HG02759 (cell line): ENCODE measurements around the gene RTN4RL1.
A peak's percentile ranks its signal among the peaks of the same experiment; 100 is the strongest.

Experiments used
- ATAC-seq: cut with Tn5 transposase; IDR thresholded peaks from one replicate; pipeline ENCODE4 v1.9.1; 2021; ENCODE audit warnings: mild to moderate bottlenecking, moderate library complexity; ENCODE audit not compliant: unreplicated experiment

The RTN4RL1 gene, protein sequence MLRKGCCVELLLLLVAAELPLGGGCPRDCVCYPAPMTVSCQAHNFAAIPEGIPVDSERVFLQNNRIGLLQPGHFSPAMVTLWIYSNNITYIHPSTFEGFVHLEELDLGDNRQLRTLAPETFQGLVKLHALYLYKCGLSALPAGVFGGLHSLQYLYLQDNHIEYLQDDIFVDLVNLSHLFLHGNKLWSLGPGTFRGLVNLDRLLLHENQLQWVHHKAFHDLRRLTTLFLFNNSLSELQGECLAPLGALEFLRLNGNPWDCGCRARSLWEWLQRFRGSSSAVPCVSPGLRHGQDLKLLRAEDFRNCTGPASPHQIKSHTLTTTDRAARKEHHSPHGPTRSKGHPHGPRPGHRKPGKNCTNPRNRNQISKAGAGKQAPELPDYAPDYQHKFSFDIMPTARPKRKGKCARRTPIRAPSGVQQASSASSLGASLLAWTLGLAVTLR

DNA sequence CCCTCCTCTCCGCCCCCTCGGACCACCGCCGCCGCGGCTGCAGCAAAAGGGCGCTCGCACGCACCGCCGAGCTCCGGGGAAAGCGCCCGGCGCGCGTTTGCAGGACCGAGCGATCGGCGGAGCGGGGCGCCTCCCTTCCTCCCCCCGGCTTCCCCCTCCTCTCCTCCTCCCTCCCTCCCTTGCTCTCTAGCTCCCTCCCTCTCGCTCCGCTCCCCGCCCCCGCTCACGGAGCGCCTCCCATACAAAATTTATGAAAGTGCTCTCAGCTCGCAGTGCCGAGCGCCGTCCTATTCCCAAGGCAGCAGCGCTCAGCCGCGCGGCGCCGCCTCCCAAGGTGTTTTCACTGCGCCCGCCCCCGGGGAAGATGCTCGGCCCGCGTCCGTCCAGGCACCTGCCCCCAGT, at the start of gene RTN4RL1:
TSS of gene RTN4RL1 (minus strand) at position 115 of the 402 bp plus-strand sequence. CDS start 469 bp downstream, outside the sequence.
- no peak for ATAC-seq

DNA sequence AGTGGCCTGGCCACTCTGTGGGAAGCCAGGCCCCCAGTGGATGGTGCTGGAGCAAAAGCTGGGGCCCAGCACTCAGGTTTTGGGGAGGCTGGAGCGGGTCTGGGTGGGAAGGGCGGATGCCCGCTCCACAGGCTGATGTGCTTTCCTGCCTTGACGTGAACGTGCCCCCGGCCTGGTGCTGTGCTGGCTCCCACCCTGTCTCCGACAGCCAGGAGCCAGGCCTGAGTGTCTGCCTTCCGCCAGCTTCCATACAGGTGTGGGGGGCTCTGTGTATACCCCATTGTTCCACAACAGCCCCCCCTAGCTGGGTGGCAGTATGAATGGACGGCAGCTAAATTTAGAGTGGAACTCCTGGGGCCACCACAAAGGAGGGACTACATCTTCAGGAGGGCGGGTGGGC, 49.8 kb upstream of the RTN4RL1 start:
- ATAC-seq, result no peak

DNA sequence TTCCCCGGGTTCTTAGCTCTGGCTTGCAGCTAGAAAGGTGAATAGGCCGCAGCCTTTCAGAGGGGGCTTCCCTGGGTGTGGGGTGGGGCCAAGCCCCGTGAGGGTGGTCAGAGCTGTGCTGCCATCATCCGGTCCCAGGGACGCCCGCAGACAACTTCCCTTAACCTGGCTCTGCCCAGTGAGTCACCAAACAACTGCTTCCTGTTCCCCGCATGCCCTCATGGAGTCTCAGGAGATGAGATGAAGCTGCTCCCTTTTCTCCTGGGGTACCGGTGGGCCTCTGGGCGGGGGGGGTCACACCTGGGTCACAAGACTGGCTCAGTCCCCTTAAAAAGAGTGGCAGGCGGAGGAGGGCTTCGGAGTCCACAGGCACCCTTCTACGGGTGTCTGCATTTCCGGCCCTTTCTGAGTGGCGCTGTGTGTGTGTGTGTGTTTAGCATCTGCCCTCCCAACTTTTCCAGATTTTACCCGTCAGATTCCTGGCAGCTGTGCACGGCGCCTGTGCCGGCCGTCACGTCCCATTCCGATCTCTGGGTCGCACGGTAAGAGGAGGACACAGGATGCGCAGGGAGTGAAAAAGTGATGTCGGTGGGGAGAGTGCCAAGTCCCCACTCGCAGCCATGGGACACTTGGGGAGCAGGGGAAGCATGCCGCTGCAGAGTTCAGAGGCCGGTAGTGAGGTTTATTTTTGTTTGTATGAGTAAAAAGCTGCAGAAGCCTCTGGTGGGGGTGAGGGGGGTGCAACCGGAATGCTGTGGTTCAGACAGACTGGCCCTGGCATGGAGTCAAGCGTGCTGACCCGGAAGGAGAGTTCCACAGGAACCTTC, 46.5 kb upstream of the RTN4RL1 start:
- no peak for ATAC-seq

DNA sequence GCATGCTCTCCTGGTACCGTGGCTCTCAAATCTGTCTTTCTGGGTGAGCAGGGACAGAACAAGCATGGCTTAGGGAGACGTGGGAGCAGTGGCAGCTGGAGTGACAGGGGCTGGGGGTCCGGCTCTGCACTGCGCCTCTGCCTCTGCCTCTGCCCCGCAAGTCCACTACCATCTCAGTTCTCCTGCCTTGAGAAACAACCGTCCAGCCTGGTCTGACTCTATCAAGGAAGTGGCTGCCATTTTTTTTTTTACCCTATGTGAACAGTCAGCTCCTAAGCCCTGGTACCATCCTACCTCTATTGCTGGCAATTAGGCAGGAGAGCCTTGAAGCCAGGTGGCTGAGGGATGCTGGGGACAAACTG, 45.9 kb upstream of the RTN4RL1 start:
- ATAC-seq, result no peak

DNA sequence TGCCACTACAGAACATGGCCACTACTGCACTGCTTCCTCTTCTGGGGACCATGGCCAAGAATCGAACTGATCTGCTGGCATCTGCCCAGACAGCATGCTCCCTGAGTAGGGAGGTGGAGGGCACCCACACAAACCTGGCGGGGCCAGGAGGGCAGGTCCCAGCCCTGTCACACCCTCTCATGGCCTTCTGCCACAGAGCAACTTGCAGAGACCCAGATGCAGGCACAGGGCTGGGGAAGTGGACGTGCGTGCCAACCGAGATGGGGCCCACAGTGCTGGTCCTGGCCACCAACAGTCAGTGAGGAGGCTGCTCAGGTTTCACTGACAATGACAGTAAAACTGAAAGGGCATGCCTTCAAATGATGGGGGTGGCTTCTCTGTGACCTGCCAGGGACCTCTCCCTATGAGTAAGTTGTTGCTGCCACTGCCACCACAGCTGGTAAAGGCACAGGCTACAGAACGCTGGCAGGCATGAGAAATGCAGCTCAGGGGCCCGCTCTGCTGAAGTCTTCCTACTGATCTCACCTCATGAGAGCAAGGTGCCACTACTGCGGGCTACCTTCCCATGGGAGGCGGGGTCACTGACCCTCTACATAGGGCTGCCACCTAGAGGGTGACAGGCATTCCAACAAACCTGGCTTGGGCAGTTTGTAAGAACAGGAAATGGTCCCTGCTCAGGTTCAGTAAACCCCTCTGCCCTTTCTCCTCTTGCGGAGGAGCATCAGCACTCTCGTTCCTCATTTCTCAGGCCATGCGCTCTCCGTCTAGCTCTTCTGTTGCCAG, 45.3 kb upstream of the RTN4RL1 start:
- peak; percentile 84 for ATAC-seq

DNA sequence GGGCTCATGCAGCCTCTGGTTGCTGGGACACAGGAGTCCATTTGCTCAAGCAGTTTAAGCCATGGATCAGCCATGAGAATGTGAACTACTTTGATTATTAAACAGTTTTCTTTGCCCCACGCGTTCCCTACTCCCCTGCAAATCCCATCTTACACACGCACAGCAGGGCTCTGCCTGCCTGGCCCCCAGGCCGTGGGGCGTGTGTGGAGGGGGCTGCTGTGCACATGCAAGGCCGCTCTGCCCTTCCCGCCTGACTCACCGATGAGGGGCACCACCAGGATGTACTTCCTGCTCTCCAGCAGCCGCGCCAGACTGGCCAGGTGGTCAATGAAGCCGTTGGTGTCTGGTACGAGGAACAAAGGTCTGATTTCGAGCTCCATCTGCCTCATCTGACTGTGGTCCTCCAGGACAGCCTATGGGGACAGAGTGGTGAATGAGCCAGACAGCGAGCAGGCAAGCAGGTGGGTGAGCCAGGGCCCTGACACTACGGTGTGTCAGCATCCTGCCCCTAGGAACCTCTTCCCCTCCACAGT, 43.5 kb upstream of the RTN4RL1 start:
- ATAC-seq, result no peak

DNA sequence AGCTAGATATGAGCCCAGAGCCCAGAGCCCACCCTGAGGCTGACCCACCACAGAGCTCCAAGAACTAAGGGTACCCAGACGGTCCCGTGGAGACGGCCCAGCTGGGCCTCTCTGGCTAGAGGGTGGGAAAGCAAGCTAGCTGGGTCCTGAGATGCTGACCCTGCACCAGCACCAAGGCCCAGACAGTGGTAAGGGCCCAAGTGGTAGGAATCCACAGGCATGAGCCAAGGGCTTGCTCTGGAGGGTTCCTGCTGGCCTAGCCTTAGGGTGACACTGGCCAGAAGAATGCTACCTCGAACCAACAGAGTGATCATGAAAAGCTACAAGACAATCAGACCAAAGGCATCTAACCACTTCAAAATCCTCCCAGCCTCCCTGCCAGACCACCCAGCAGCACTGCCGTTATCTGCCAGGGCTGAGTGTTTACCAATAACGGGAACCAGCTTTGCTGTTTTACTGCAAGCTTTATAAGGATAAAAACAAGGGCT, 42.9 kb upstream of the RTN4RL1 start:
- ATAC-seq, result no peak

DNA sequence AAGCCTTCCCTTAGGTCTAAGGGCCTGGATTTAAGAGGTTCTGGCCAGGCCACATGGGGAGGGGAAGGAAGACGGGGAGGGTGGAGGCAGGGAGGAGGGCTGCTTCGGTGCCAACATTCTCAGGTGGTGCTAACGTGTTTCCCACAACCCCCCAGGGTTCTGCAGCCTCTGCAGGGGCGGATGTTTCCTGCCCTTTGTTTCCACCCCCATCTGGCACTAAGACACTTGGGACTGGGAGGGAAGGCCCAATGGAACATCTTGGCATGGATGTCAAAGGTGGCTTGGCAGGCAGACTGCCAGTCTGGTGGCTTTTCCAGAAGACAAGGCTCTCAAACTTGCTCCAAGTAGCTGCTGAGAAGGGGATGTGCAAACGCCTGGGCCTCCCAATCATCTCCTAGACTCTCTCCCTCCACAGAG, 42.5 kb upstream of the RTN4RL1 start:
- ATAC-seq, result no peak

DNA sequence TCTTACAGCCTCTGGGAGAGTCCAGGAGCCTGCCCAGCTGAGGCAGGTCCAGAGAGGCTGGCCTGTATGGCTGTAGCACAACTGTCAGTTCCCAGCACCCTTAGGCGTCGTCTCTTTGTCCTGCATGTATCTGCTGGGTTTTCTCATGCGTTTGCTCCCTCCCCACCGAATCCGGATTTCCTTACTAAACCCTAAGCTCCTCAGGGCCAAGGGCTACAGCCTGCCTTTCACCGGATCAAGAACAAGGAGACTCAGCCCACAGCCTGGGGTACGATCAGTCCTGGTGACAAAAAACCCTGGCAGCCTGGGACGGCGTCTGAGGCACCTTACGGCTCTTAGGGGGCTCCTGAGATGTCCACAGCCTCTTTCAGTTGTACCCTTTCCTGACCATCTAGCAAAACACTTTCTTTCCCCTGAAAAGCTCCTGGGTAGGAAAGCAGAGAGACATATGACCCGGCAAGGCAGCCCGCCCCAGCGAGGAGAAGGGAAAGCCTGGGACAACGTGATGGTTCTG, 42.0 kb upstream of the RTN4RL1 start:
- no peak for ATAC-seq

DNA sequence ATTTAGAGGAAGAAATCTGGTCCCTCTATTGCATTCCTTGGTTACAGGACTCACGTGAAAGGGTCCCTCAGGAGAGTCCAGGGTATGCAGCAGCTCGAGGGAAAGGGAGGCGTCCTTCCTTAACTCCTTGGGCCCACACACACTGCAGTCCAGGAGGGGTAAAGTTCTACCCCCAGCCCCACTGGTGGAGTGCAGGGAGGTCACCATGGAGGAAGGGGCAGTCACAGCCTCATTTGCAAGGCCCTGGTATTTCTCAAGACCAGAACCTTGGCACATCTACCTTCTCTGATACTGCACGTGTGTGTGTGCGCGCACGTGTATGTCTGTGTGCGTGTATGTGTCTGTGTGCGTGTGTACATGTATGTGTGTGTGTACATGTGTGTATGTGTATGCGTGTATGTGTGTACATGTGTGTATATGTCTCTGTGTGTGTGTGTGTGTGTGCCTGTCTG, 40.8 kb upstream of the RTN4RL1 start:
- no peak for ATAC-seq

DNA sequence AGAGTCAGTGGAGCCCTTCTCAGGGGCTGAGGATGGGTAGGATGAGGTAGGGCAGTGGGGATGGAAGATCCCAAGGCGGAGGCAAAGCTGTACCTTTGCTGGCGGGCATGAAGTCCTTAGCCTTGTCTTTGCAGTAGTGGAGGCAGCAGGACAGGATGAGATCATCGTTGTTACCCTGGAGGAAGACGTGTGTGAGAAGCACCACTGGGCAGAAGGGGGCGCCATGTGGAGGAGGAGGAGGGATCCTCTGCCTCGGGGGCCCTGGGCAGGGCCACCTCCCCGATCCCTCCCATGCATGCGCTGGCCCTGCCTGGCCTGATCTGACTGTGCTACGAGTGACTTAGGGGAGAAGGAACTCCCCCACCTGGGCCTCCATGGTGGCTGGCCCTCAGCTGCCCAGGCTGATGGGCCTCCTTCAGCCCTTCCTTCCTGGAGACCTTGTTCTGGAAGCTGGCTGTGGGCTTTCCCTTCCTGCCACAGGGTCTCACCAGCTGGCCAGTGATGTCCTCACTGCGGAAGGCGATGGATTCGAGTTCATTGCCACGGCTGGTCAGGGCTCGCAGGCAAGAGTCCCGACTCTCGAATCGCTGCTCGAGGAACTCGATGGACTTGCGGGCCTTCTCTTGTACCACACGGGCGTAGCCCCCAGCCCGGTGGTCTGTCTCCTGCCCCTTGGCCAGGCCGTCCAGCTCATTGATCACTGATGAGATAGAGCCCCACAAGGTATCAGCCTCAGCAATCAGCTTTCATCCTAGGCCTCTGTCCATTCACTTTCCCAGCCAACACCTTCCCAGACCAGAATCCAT, 40.0 kb upstream of the RTN4RL1 start:
- no peak for ATAC-seq

DNA sequence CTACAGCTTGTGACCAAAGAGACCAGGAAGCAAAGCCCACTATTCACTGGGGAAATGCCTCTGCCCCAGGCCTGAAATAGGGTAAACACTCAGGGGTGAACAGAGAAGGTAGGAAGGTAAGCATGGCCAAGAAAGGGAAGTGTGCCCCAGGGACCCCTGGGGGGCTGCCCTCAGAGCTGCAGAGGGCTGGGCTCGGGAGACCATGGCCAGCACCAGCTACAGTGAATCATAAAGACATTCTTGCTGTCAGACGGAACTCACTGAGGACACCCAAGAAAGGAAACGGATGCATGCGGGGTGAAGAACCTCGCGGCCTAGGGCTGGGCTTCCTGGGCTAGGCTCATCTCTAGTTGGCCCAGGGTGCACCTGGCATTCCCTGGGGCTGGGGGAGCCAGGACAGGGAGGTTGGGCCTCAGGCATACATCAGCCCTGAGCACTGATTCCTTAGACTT, 39.4 kb upstream of the RTN4RL1 start:
- ATAC-seq, result no peak

DNA sequence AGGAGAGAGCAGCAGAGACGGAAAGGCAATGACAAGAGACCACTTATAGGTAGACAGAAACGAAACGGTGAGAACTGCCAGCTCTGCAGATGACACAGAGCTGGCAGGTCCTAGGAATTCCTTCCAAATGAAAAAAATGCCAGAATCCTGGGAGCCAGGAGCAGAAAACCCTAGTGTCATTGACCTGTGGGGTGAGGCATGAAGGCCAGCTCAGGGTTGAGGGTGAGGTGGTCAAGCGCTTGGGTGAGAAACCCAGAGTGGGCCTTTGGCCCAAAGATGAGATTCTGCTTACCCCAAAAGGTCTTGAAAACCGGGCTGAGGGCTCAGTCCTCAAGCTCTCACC, 39.0 kb upstream of the RTN4RL1 start:
- ATAC-seq, result no peak

DNA sequence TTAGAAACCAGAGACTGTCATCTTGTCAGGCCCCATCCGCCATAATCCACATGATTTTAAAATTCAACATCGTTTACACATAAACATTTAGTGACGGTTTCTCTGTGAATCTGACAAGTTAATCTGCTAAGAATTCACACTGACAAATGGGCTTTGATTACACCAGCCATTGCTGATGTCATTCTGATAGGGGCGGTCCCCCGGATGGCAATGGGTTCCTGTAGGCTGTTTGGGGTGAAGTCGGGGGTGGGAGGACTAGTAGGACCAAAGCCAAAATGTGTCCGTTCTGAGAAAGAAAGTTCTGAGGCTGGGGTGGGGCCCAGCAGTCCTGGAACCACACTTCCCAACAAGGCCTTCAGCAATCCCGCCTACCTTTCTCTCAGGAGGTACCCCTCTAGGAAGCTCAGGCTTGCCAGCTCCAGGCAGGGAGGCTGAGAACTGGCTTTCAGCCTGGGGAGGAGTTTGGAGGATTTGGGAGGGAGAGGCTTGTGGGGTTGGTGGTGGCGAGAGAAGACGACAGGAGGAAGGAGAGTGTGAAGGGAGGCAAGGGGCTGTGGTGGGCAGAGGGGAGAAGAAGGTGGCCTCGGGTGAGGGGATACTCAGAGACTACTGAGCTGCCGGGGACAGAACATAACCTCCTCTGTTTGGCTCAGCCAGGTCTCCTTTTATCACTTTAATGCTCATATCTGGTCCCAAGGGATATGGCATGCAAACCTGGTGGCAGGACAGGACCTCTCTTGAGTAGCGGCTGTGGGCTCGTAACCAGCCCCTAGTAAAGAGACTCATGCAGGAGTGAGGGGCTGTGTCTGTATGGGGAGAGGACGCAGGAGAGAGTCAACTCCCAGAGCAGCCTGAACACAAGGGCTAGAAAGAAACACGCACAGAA, 38.4 kb upstream of the RTN4RL1 start:
- ATAC-seq, result no peak

DNA sequence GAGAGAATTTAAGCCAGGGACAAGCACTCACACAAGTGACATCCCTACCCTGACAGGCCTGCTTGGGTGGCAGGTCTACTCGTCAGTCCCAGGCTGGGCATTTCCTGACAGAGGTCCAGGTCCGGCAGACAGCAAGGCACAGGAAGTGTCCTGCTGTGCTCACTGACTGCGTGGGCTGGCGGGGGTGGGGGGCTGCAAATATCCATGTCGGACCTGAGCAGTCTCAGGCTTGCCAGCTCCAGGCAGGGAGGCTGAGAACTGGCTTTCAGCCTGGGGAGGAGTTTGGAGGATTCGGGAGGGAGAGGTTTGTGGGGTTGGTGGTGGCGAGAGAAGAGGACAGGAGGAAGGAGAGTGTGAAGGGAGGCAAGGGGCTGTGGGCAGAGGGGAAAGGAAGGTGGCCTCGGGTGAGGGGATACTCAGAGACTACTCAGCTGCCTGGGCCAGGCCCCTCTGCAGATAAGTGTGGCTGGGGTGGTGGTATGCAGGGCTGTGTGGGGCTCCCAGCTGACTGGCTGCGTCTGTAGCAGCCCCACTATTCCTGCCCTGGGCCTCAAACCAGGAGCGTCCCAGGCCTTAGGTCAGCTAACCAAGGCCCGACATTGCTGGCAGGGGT, 37.5 kb upstream of the RTN4RL1 start:
- no peak for ATAC-seq

DNA sequence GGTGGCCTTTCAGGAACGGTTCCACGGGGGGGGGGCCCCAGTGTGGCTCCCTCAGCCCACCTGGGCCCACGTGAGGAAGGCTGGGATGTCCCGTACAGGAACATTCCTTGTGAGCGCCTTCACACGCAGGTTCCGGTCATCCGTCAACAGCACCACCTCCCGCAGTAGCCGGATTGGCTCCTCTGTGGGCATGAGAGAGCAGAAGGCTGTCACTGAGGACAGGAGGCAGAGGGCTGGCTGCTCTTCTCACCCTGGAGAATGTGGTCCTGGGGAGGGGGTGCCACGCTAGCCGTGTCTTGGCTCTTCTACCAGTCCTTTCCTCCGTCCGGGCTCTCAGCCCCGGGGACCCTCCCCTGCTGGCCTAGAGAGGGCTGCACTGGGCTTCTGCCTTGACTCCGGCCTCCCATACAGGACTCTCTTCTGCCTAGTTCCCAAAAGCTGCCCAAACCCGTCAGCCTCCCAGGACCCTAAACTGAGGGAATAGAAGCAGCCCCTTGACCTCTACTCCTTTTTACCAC, 36.4 kb upstream of the RTN4RL1 start:
- ATAC-seq, result no peak

DNA sequence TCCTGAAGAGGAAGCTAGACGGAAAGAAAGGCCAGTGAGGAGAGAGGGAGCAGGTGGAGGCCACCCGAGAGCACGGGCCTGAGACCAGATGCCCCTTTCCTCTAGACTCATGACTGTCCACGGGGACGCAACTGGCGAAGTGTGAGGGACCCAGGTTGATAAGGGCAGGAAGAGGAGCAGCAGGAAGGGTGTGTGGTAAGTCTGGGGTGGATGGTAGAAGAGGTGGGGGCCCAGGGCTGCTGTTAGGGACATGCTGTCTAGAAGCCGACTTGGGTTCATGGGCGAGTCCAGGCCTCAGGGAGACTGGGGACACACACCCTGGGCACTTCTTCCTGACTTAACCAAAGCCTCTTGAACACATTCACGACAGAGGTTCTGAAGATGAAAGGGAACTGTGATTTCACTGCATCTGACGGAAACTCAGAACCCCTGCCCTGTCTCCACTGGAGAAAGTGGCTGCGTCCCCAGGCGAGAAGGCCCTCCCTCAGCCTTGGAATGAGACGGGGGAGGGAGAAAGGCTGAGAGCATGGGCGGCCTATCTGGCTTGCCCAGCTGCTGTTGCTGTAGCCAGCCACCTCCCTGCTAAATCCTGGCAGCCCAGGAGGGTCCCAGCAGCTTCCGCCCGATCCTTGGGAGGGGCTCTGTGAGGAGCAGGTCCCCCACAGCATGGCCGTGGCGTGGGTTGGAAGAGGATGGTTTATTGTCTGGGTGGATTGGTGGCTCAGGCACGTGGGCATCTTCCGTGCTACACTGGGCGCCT, 35.7 kb upstream of the RTN4RL1 start:
- no peak for ATAC-seq

DNA sequence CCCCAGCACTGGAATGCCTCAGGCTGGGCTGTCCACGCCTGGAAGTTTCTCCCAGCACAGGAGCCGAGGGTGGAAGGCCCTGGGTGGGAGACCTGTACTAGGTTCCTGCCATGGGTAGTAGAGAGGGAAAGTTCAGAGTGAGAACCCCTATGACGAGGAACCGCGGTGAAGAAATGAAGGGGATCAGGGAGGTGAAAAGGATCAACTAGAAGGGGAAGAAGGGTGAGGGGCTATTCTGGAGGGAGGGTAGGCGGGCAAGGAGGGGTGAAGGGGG, 35.2 kb upstream of the RTN4RL1 start:
- ATAC-seq, result no peak
